T follicular helper cell (primary cell): ENCODE data around the gene TRMT10B.
"Not testable (repeated sequence)": the region's sequence is repeated elsewhere in the genome, so short reads cannot be mapped to it uniquely, and the experiment has no call there.

ENCODE experiments used
- DNase-seq: peaks from one replicate; pipeline ENCODE4 v3.0.0-alpha.2; 2020; ENCODE audit warnings: low read depth

The TRMT10B gene

DNA sequence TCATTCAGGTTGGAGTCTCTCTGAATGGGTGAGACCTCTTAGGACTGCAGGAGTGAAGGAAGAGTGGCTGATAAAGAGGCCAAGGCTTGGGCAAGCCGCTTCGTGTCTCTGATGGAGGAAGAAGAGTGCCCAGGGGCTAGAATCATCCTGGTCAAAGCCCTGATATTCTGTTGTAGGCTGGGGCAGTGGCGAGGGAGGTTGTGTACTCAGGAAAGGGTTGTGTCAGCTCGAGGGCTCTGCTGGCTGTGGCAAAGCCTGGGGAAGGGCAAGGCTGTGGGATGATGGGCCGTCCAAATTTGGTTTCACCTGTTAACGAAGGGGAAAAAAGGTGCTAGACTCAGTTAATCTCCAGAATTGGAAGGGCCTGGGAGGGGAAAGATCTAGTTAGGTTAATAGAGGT is 2.4 kb upstream of the TRMT10B start:
- DNase-seq: no peak

- not testable (repeated sequence) for DNase-seq
Observed at GRCh38 chr9:37751704-37752103, 1.9 kb upstream of the TRMT10B start.

- not testable (repeated sequence) for DNase-seq
Observed at GRCh38 chr9:37752112-37752511, 1.5 kb upstream of the TRMT10B start.

GRCh38 chr9:37752642-37753488 is 740 bp upstream of the TRMT10B start:
- DNase-seq: no peak

GRCh38 chr9:37758747-37759146 is 5.1 kb downstream of the TRMT10B start:
- DNase-seq: no peak

DNA sequence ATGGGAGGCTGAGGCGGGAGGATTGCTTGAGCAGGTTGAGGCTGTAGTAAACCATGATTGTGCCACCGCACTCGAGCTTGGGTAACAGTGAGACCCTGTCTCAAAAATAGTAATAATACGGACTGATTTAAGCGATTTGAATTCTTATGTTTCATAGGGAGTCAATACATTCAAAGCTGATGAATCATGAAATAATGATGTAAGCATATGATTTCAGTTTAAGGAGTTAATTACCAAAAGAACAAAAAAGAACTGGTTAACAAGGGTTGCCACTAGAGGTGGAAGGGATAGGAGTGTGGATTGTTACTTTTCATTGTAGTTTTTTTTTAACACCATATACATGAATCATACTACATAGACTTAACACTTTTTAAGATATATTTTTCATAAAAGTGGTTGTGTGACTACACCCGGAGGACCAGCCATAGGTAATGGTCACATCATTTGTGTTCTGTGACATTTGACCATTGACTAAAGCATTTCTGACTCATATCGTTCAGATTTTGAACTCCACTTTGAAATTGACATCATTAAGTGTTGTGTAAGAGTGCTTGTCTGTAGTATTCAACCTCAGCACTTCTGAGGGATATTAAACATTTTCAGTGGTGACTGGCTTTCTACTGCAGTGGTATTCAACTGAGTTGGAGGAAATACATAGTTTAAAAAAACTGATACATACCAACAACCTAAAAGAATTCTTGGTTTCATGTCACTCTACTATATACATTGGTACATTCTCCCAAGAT is 7.0 kb downstream of the TRMT10B start:
- no peak for DNase-seq

- no peak for DNase-seq
Observed at GRCh38 chr9:37761511-37761910, 7.9 kb downstream of the TRMT10B start.

DNA sequence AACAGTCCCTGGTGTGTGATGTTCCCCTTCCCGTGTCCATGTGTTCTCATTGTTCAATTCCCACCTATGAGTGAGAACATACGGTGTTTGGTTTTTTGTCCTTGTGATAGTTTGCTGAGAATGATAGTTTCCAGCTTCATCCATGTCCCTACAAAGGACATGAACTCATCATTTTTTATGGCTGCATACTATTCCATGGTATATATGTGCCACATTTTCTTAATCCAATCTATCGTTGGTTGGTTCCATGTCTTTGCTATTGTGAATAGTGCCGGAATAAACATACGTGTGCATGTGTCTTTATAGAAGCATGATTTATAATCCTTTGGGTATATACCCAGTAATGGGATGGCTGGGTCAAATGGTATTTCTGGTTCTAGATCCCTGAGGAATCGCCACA is 11.7 kb downstream of the TRMT10B start:
- not testable (repeated sequence) for DNase-seq

GRCh38 chr9:37769306-37769705 is 15.7 kb downstream of the TRMT10B start:
- no peak for DNase-seq

GRCh38 chr9:37769995-37770394 is 16.4 kb downstream of the TRMT10B start:
- DNase-seq: no peak

DNA sequence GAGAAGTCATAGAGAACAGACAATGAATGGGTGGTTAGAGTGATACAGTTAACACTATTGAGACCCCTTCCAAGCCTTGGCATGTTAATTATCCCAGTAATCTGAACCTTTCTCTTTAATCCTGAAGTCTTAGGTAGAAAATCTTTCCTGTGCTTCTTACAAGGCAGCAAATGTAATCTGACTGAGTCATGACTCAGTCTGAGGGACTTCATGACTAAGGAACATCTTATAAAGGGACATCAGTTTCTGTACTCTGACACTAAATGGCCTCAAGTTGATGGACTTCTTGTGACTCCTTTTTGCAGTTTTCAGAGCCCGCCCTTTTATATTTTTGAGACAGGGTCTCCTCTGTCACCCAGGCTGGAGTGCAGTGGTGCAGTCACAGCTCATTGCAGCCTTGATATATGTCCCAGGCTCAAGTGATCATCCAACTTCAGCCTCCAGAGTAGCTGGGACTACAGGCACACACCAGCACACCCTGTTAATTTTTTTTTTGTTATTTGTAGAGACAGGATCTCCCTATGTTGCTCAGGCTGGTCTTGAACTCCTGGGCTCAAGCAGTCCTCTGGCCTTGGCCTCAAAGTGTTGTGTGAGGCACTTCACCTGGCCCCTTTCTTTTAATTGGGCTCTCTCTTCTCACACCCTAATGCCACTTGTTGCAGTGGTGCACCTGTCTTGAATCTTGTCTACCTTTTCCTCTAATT is 21.8 kb downstream of the TRMT10B start:
- no peak for DNase-seq

GRCh38 chr9:37776328-37776727 is 22.7 kb downstream of the TRMT10B start:
- DNase-seq: no peak

GRCh38 chr9:37778534-37778933 is 24.9 kb downstream of the TRMT10B start:
- DNase-seq: no peak

- DNase-seq: no peak
Observed at GRCh38 chr9:37784291-37784615, 30.6 kb downstream of the TRMT10B start.

- DNase-seq: peak; percentile 71
Observed at GRCh38 chr9:37784616-37785483, 31.2 kb downstream of the TRMT10B start, which contains the start of gene EXOSC3. TSS of gene EXOSC3 (minus strand) at chr9:37785064. CDS start at chr9:37785044, 20 bp downstream.

GRCh38 chr9:37787059-37787458 is 33.5 kb downstream of the TRMT10B start:
- DNase-seq: no peak

- no peak for DNase-seq
Observed at GRCh38 chr9:37788332-37788731, 34.7 kb downstream of the TRMT10B start.

DNA sequence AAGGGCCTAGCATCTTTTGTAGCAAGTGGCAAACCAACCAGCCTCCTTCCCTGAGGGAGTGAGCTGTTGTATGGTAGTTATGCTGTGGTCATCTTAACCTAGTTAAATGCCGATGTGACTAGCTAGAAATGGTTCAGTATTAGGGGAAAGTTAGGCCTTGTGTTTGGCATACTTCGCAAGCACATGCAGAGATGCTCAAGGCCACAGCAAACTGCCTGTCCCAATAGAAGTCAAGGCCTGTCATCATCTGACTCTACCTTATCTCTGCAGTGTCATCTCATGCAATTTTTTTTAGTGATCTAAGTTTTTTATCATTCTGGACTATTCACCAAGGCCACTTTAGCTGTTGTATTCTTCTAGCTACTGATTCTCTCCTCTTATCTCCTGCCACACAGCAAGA is 36.5 kb downstream of the TRMT10B start:
- DNase-seq: no peak

DNA sequence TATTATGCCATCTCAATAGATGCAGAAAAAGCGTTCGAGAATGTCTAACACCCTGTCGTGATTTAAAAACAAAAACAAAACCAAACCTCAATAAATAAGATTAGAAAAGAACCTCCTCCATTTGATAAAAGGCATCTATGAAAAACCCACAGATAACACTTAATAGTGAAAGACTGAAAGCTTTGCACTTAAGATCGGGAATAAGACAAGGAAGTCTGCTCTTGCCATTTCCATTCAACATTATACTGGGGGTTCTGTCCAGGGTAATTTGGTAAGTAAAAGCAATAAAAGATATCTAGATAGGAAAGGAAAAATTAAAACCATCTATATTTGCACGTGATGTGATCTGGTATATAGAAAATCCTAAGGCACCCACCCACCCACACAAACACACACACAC is 38.5 kb downstream of the TRMT10B start:
- DNase-seq: no peak

- no peak for DNase-seq
Observed at GRCh38 chr9:37796232-37796631, 42.6 kb downstream of the TRMT10B start.

- DNase-seq: no peak
Observed at GRCh38 chr9:37798677-37799076, 45.1 kb downstream of the TRMT10B start.
